Adrenal gland (tissue), 12 donors: ENCODE measurements around the gene PHF13. TPM values are rescaled to one million over a fixed set of nuclear protein-coding genes. Genes with fewer than 3 reads are reported as not detected.

Source experiments
- DNase-seq, 7 donors: peaks; one replicate each; pipeline ENCODE4 v3.0.0-alpha.2; 2019 to 2020
- H3K27ac ChIP-seq, 5 donors: fragments of 200-600 bp; sonication (generic) in 4 of 5; 1 replicate in 3 of 5; 2 replicates in 2 of 5; pipeline versions ENCODE4 v1.5.1 to v1.8.0; 2016 to 2020; ENCODE audit warnings: mild to moderate bottlenecking in 1 of 5
- H3K27me3 ChIP-seq: fragments of 200-600 bp; 2 replicates; pipeline ENCODE4 v1.8.0; 2021
- H3K36me3 ChIP-seq, 2 donors: fragments of 200-600 bp; replicated peaks in 1 of 2; 1 replicate in 1 of 2; 2 replicates in 1 of 2; pipeline versions ENCODE4 v1.5.1 to v1.8.0; 2018 to 2022
- H3K4me1 ChIP-seq, 2 donors: fragments of 200-600 bp; replicated peaks in 1 of 2; 1 replicate in 1 of 2; 2 replicates in 1 of 2; pipeline versions ENCODE4 v1.5.1 to v1.8.0; 2018 to 2021
- H3K4me3 ChIP-seq, 4 donors: fragments of 200-600 bp; sonication (generic) in 3 of 4; one replicate each; pipeline ENCODE4 v1.5.1; 2016 to 2018
- H3K9me3 ChIP-seq, 3 donors: fragments of 200-600 bp; sonication (generic) in 1 of 3; replicated peaks in 1 of 3; 1 replicate in 2 of 3; 2 replicates in 1 of 3; pipeline versions ENCODE4 v1.5.1 to v1.8.0; 2016 to 2021
- CTCF ChIP-seq, 6 experiments: fragments of 450-650 bp in 4 of 6; fragments of 200-600 bp in 2 of 6; sonication (generic) in 1 of 6; IDR thresholded peaks; 1 replicate in 5 of 6; 2 replicates in 1 of 6; pipeline versions ENCODE4 v1.5.1 to v1.8.0; 2016 to 2021; ENCODE audit warnings: antibody characterized with exemption in 6 of 6, mild to moderate bottlenecking in 2 of 6, moderate library complexity in 1 of 6
- POLR2A ChIP-seq, 2 donors: fragments of 450-650 bp; IDR thresholded peaks; one replicate each; pipeline ENCODE4 v1.6.1; 2017; ENCODE audit warnings: antibody characterized with exemption in 2 of 2, mild to moderate bottlenecking in 2 of 2, moderate library complexity in 1 of 2
- whole genome bisulfite sequencing, 4 donors: extraction: QIAGEN DNeasy Blood & Tissue Kit in 2 of 4; methylation state at CpG; one replicate each; pipeline versions ENCODE4 v1.1.5 to v1.1.7; 2013 to 2017; 5-methylcytosine and 5-hydroxymethylcytosine counted together
- intact Hi-C, 2 donors: fragments of 100-400 bp; cut with DNase I; formaldehyde crosslinking; loops; one replicate each; pipeline versions ENCODE4 v1.14.1 to v1.15.0; 2022 to 2023
- polyA plus RNA-seq, 3 donors: library from polyadenylated mRNA; stranded (reverse); fragments of 200-250 nt in 2 of 3; fragments of 350-450 nt in 1 of 3; fragmentation: Illumina TruSeq in 1 of 3; extraction: RNeasy Lipid Tissue Mini Kit (QIAGEN cat#74804) in 1 of 3; gene quantifications; one replicate each; pipeline ENCODE4 v1.2.3, GENCODE V29; 2013 to 2014
- total RNA-seq, 9 donors: library from RNA; depleted of rRNA in 4 of 9; stranded (reverse); fragments of >200 nt in 4 of 9; fragments of 120-200 nt in 1 of 9; fragmentation: NEBNext Ultra II Directional in 1 of 9; extraction: Animal tissue kit (Norgen Biotek cat#: 25700) in 1 of 9; gene quantifications; one replicate each; pipeline versions ENCODE4 v1.1.0 to v1.2.4, GENCODE V29; 2013 to 2023
- donor health status: healthy with polysubstance abuse.
- donor health status: Bipolar disorder and iron deficiency.
- donor health status: DM: yes; HTN: yes; CAD: no.
- donor health status: DM: no; HTN: no; CAD: no.
- donor health status: DM: no; HTN: no; CAD: no.
- donor health status: DM: yes; HTN: yes; CAD: no.

Gene PHF13
- total and polyA plus RNA-seq, 12 donors, result 4.7 to 20.1 (median 12.9) TPM

- Histone ChIP-seq H3K36me3 (no peaks in the 10 kb centered on the region), H3K27ac (no peak overlapping the region), H3K9me3 (no peaks in the 10 kb centered on the region), H3K4me1 (no peaks in the 10 kb centered on the region), H3K27me3 (no peaks in the 10 kb centered on the region), H3K4me3 (no peak overlapping the region)
- WGBS, 4 donors, result 0 to 82% (median 61%) methylated on average over 1 to 5 of the region's 5 CpGs
- no peak for DNase-seq
- intact Hi-C loops, result no loop called here
- no peak for TF ChIP-seq CTCF (IDR thresholded peaks at IDR 0.05)
- no peak for TF ChIP-seq POLR2A (IDR thresholded peaks at IDR 0.05)
These were observed 42.5 kb upstream of the PHF13 start for GRCh38 chr1:6570987-6571386.

GRCh38 chr1:6572653-6573383, 40.7 kb upstream of the PHF13 start:
- H3K4me1 ChIP-seq, result no peaks in the 10 kb centered on the region
- no peaks in the 10 kb centered on the region for H3K27me3 ChIP-seq
- H3K27ac ChIP-seq, result no peak overlapping the region
- DNase-seq, result no peak
- H3K9me3 ChIP-seq, result no peaks in the 10 kb centered on the region
- WGBS, 4 donors, result 69 to 86% (median 72%) methylated on average over 12 of the region's 12 CpGs
- intact Hi-C loops, result no loop called here
- no peaks in the 10 kb centered on the region for H3K36me3 ChIP-seq
- no peak overlapping the region for H3K4me3 ChIP-seq
- TF ChIP-seq POLR2A (IDR thresholded peaks at IDR 0.05) (no peak), CTCF (IDR thresholded peaks at IDR 0.05) (no peak)

DNA sequence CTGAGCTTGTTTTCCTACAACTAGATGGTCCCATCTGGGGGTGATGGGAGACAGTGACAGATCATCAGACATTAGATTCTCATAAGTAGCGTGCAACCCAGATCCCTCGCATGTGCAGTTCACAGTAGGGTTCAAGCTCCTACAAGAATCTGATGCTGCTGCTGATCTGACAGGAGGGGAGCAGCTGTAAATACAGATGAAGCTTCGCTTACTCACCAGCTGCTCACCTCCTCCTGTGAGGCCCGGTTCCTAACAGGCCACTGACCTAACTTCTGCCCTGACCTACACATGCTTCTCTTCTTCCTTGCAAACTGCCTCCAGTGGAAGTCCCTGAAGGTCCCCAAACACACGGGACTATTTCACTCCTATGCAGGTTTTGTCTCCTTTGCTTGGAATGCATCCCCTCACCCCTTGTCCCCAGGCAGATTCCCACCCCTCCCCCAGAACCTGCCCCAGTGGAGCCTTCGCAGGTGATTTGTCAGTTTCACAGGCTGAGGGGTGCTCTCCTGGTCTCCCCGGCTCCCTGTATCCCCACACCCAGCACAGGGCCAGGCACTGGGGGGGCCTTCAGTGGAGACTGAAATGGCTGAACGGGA, 39.4 kb upstream of the PHF13 start:
- Histone ChIP-seq H3K36me3 (no peaks in the 10 kb centered on the region), H3K27ac (no peak overlapping the region), H3K27me3 (no peaks in the 10 kb centered on the region), H3K9me3 (no peaks in the 10 kb centered on the region), H3K4me1 (peaks cover under 1 to 2% of the 10 kb centered on the region in 2 donors), H3K4me3 (no peak overlapping the region)
- DNase-seq, result no peak
- intact Hi-C loops, result no loop called here
- 77 to 85% (median 80%) methylated on average over 8 of the region's 8 CpGs for WGBS, 4 donors
- no peak for TF ChIP-seq CTCF (IDR thresholded peaks at IDR 0.05)
- TF ChIP-seq POLR2A (IDR thresholded peaks at IDR 0.05), result no peak

DNA sequence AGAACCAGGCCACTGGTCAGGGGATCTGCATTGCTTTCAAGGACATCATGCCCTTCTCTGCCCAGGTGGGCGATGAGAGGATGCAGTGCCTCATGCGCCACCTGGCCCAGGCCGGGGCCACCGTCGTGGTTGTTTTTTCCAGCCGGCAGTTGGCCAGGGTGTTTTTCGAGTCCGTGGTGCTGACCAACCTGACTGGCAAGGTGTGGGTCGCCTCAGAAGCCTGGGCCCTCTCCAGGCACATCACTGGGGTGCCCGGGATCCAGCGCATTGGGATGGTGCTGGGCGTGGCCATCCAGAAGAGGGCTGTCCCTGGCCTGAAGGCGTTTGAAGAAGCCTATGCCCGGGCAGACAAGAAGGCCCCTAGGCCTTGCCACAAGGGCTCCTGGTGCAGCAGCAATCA, 38.7 kb upstream of the PHF13 start:
- Histone ChIP-seq H3K27me3 (no peaks in the 10 kb centered on the region), H3K36me3 (no peaks in the 10 kb centered on the region), H3K9me3 (no peaks in the 10 kb centered on the region), H3K4me3 (no peak overlapping the region), H3K4me1 (peaks cover 4 to 6% of the 10 kb centered on the region in 2 donors), H3K27ac (no peak overlapping the region)
- intact Hi-C loops, result no loop called here
- 74 to 89% (median 88%) methylated on average over 3 to 14 of the region's 14 CpGs for WGBS, 4 donors
- TF ChIP-seq POLR2A (IDR thresholded peaks at IDR 0.05), result no peak
- TF ChIP-seq CTCF (IDR thresholded peaks at IDR 0.05), result no peak
- DNase-seq, result no peak
